HT1080 (cell line): ENCODE measurements around the gene PDGFA. TPM values are rescaled to one million over a fixed set of nuclear protein-coding genes. Genes with fewer than 3 reads are reported as not detected.
A peak's percentile ranks its signal among the peaks of the same experiment; 100 is the strongest.
"Not testable (repeated sequence)": the region's sequence is repeated elsewhere in the genome, so short reads cannot be mapped to it uniquely, and the experiment has no call there.

Experiments used
- DNase-seq: peaks from one replicate; pipeline ENCODE4 v3.0.0-alpha.2; 2015; ENCODE audit warnings: low read depth
- total RNA-seq: library from RNA; depleted of rRNA; stranded (reverse); fragments of >200 nt; shearing (Covaris generic); gene quantifications from 2 replicates; pipeline ENCODE4 v1.2.3, GENCODE V29; 2014

Gene PDGFA
- total RNA-seq, 1 experiment from 2014 or later = 23.1 TPM

GRCh38 chr7:552151-552867 is 32.7 kb upstream of the PDGFA start:
- DNase-seq = not testable (repeated sequence)

- DNase-seq = not testable (repeated sequence)
Measured at GRCh38 chr7:551615-551970, 31.9 kb upstream of the PDGFA start.

- DNase-seq = no peak
Measured at GRCh38 chr7:550881-551614, 31.4 kb upstream of the PDGFA start.

DNA sequence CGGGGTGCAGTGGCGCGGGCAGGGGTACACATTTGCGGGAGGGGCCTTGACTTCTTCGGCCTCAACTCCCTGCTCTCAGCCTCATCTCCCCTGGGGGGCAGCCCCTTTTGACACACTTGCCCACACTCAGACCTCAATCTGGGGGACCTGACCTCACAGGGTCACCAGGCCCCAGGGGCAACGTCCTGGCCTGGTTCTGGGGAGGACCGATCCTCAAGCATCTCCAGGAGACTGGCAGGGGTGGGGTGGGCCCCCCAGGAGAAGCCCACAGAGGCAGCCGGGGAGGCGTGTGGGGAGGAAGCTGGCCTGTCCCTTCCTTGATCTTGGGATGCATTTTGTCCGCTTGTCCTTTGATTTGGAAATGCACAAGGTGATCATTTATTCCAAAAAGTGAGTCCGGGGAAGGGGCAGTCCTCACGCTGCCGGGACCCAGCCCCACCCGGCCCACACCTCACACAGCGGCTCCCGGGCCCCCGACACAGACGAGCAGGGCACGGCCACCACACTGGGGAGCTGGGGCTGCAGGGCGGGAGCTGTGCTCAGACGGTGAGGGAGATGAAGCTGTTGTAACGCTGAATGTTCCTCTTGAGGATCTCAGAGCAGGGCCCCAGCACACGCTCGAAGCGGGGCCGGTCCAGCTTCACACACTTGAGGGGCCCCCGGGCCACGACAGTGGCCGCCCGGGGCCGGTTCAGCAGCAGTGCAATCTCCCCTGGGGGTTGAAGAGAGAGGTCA is 30.4 kb upstream of the PDGFA start:
- no peak for DNase-seq

GRCh38 chr7:549066-549890 is 29.6 kb upstream of the PDGFA start:
- DNase-seq = no peak

- DNase-seq = no peak
Measured at GRCh38 chr7:548401-548800, 28.8 kb upstream of the PDGFA start.

DNA sequence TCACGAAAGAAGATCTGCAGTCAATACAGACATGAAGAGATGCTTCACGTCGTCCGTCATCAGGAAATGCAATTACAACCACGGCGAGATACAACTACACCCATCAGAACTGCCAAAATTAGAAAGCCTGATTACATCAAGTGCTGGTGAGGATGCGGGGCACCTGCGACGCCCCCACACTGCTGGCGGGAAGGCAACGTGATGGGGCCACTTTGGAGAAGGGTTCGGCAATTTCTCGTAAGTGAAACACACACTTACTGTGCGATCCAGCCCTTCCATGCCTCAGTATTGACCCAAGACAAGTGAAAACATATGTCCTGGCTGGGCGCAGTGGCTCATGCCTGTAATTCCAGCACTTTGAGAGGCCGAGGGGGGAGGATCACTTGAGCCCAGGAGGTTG is 25.8 kb upstream of the PDGFA start:
- DNase-seq = no peak

GRCh38 chr7:544338-545221 is 24.9 kb upstream of the PDGFA start:
- DNase-seq = no peak

GRCh38 chr7:543501-544337 is 24.1 kb upstream of the PDGFA start:
- DNase-seq = peak; percentile 25

DNA sequence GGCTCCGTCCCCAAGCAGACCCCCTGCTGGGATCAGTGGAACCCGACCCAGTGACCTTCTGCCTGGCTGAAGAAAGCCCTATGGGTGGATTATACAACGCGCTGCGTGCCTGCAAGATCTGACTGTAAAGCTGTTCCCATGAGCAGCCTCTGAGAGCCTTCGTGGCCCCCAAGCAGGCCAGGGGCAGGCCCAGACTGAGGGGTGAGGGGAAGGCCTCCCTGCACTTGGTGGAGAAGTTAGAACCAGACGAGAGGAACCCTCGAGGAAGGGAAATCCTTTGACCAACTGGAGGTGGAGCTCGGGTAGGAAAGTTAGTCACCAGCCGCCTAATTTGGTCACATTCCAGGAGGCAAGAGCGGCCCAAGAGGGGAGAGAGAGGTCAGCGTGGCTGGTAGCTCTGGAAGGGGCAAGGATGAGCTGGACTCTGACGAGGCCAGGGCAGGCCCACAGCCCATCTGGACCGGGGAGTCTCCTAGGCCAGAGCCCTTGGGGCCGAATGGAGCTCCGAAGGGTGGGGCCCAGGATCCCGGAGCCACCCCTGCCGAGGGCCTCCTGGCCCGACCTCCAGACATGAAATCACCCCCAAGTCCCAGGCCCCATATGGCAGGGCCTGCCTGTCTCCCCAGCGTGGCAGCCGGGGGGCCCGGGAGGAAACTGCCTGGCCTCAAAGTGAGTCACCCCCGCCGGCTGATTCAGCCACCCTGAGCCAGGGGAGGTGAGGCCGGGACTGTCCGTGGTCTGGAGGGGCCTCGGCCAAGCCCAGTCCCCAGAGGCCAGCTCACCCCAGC is 23.3 kb upstream of the PDGFA start:
- peak; percentile 91 for DNase-seq

- DNase-seq = no peak
Measured at GRCh38 chr7:542131-542712, 22.6 kb upstream of the PDGFA start.

DNA sequence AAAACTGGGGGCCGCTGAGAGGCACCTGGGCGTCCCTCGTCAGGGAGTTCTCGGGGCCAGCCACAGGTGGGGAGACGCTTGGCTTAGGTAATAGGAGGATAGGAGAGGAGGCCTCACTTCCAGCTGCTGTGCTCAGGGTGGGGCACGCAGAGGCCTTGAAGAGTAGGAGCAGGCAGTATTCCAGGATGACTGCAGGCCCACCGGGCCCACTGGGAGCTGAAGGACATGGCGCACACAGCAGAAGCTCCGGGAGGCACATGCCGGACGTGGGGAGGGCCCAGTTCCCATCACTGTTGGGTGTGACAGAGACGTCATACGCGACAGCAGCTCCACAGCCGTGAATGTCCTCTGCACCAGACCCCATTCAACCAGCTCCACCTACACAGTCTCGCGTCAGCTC is 22.0 kb upstream of the PDGFA start:
- no peak for DNase-seq

GRCh38 chr7:540997-541396 is 21.4 kb upstream of the PDGFA start:
- DNase-seq = no peak

DNA sequence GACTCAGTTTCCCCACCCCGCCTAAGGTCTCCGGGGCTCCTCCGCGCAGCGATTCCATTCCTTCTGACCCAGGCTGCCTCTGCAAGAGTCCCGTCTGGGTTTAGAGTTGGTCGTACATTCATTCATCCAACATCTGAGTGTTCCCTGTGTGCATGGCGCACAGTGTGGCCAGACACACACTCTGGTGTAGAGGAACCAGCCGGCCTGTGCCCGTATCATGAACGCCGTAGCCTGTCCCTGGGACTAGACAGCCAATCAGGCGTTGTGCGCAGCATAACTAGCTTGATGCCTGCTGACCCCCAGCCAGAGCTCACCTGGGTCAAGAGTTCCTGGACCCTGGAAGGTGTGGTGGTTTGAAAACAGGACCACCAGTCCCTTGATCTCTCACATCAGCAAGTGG is 20.9 kb upstream of the PDGFA start:
- no peak for DNase-seq

DNA sequence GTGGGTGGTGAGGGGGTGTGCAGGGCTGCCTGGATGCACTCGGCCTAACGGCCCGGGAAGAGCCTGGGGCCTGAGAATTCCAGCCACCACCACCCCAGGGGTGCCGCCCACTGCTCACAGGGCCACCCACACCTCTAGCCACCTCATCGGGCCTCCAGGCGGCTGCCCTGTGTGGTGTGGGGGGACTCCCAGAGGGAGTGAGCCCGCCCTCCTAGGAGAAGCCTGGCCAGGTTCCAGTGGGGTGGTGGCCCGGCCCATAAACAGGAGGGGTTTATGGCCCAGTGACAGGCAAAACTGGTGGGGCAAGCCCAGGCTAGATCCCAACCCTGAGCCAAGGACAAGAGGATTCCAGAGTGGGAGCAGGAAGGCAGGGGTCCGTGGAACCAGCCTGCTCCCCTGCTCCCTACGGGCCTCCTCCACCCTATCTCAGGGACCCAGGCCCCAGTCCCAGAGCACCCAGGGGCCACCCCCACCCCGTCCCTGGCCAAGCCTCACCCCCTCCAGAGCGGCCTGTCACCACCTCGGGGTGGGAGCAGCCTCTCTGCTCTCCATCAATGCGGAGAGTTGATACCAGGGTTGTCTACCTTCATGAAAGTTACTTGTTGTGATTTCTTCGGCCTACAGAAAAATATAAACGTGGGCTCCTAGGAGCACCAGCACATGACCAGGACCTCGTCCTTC is 20.2 kb upstream of the PDGFA start:
- peak; percentile 44 for DNase-seq

GRCh38 chr7:538764-539685 is 19.4 kb upstream of the PDGFA start:
- no peak for DNase-seq
